H1 (cell line): ENCODE data around the gene THOC6. TPM values are rescaled to one million over a fixed set of nuclear protein-coding genes. Genes with fewer than 3 reads are reported as not detected.

Source experiments
- CTCF ChIA-PET: fragments of 300-600 bp; sonication (Branson Sonifier 250); formaldehyde crosslinking; loops from one replicate; lab custom pipeline; 2021; ENCODE audit not compliant: partially characterized antibody; lab: Charles Lee
- POLR2A ChIA-PET: fragments of 300-600 bp; sonication (Branson Sonifier 250); formaldehyde crosslinking; loops from one replicate; lab custom pipeline; 2021; ENCODE audit warnings: inconsistent platforms; ENCODE audit not compliant: partially characterized antibody; lab: Charles Lee
- DNase-seq, 2 experiments: peaks; one replicate each; pipeline versions ENCODE4 v3.0.0 to v3.0.0-alpha.2; 2010 to 2022; ENCODE audit warnings: low spot score in 2 of 2, low read depth in 1 of 2, mixed read lengths in 1 of 2
- FAIRE-seq: peaks from 2 replicates; lab custom pipeline; 2011; peaks lifted over from hg19 to GRCh38; lab: Jason Lieb, UNC
- H2AFZ ChIP-seq: 2 replicates; pipeline ENCODE4 v1.8.1; 2012; ENCODE audit warnings: low read length, inconsistent platforms
- H2AK5ac ChIP-seq: 2 replicates; pipeline ENCODE4 v1.6.1; 2013; ENCODE audit warnings: low read depth, low read length
- H2BK120ac ChIP-seq: replicated peaks from 2 replicates; pipeline ENCODE3; 2013; ENCODE audit warnings: low read depth, low read length, inconsistent platforms
- H2BK12ac ChIP-seq: 2 replicates; pipeline ENCODE4 v1.6.1; 2013; ENCODE audit warnings: low read depth, low read length
- H2BK15ac ChIP-seq: 2 replicates; pipeline ENCODE4 v1.6.1; 2013; ENCODE audit warnings: low read length
- H2BK20ac ChIP-seq: 2 replicates; pipeline ENCODE4 v1.6.1; 2013; ENCODE audit warnings: low read length
- H2BK5ac ChIP-seq: 2 replicates; pipeline ENCODE4 v1.6.1; 2013; ENCODE audit warnings: low read depth, low read length
- H3K14ac ChIP-seq: 2 replicates; pipeline ENCODE4 v1.6.1; 2013; ENCODE audit warnings: inconsistent platforms; ENCODE audit not compliant: insufficient read length
- H3K18ac ChIP-seq: 2 replicates; pipeline ENCODE4 v1.6.1; 2013; ENCODE audit warnings: low read length; ENCODE audit errors: extremely low read depth
- H3K23ac ChIP-seq: 2 replicates; pipeline ENCODE4 v1.6.1; 2013; ENCODE audit warnings: inconsistent platforms; ENCODE audit not compliant: insufficient read length
- H3K23me2 ChIP-seq: 2 replicates; pipeline ENCODE4 v1.6.1; 2013; ENCODE audit warnings: low read depth, low read length
- H3K27ac ChIP-seq: 2 replicates; pipeline ENCODE4 v1.6.1; 2011; ENCODE audit warnings: low read depth, low read length, inconsistent platforms
- H3K27me3 ChIP-seq, 4 experiments: replicated peaks in 1 of 4; 1 replicate in 1 of 4; 2 replicates in 3 of 4; pipeline versions ENCODE4 v1.6.1 to v1.8.1; 2011 to 2013; ENCODE audit warnings: low read length in 3 of 4, mild to moderate bottlenecking in 3 of 4, inconsistent platforms in 2 of 4, mixed read lengths in 2 of 4, moderate library complexity in 1 of 4; ENCODE audit not compliant: control insufficient read depth in 3 of 4, insufficient read depth in 3 of 4; ENCODE audit errors: extremely low read depth in 1 of 4
- H3K36me3 ChIP-seq, 4 experiments: 2 replicates each; pipeline versions ENCODE4 v1.6.1 to v1.8.1; 2011 to 2013; ENCODE audit warnings: mild to moderate bottlenecking in 4 of 4, low read length in 3 of 4, moderate library complexity in 2 of 4, control low read depth in 1 of 4, inconsistent platforms in 1 of 4; ENCODE audit not compliant: insufficient read depth in 4 of 4, control insufficient read depth in 2 of 4
- H3K4ac ChIP-seq: replicated peaks from 2 replicates; pipeline ENCODE3; 2013; ENCODE audit warnings: low read length, low read depth, mixed read lengths, inconsistent platforms; ENCODE audit not compliant: insufficient read length
- H3K4me1 ChIP-seq, 4 experiments: replicated peaks in 1 of 4; 1 replicate in 1 of 4; 2 replicates in 3 of 4; pipeline versions ENCODE4 v1.6.1 to v1.8.1; 2011 to 2013; ENCODE audit warnings: low read length in 3 of 4, inconsistent platforms in 2 of 4, mixed read lengths in 1 of 4; ENCODE audit not compliant: insufficient read depth in 4 of 4, control insufficient read depth in 3 of 4
- H3K4me2 ChIP-seq, 2 experiments: 2 replicates each; pipeline versions ENCODE4 v1.6.1 to v1.8.1; 2011 to 2013; ENCODE audit warnings: low read depth in 2 of 2, low read length in 2 of 2, control low read depth in 1 of 2, inconsistent platforms in 1 of 2, mild to moderate bottlenecking in 1 of 2; ENCODE audit not compliant: insufficient read depth in 1 of 2
- H3K4me3 ChIP-seq, 4 experiments: fragments of 200-600, 300-600 bp in 1 of 4; sonication (generic), shearing (Covaris generic), sonication (Bioruptor Twin) in 1 of 4; 2 replicates each; pipeline versions ENCODE4 v1.5.1 to v1.8.1; 2011 to 2016; ENCODE audit warnings: low read length in 4 of 4, low read depth in 3 of 4, control low read depth in 2 of 4, inconsistent platforms in 2 of 4, mild to moderate bottlenecking in 2 of 4, mixed read lengths in 1 of 4, moderate library complexity in 1 of 4; ENCODE audit not compliant: insufficient read depth in 2 of 4; ENCODE audit errors: extremely low read depth in 1 of 4
- H3K56ac ChIP-seq: replicated peaks from 2 replicates; pipeline ENCODE3; 2013; ENCODE audit warnings: low read depth, mild to moderate bottlenecking, mixed read lengths, low read length, inconsistent platforms; ENCODE audit not compliant: insufficient read length
- H3K79me1 ChIP-seq: 2 replicates; pipeline ENCODE4 v1.6.1; 2013; ENCODE audit warnings: low read depth, low read length, control low read depth
- H3K79me2 ChIP-seq, 2 experiments: 2 replicates each; pipeline versions ENCODE4 v1.6.1 to v1.8.1; 2012 to 2013; ENCODE audit warnings: low read length in 2 of 2, mild to moderate bottlenecking in 2 of 2, inconsistent platforms in 1 of 2; ENCODE audit not compliant: insufficient read depth in 2 of 2, control insufficient read depth in 1 of 2
- H3K9ac ChIP-seq, 4 experiments: replicated peaks in 1 of 4; 1 replicate in 1 of 4; 2 replicates in 3 of 4; pipeline versions ENCODE4 v1.6.1 to v1.8.1; 2011 to 2013; ENCODE audit warnings: low read depth in 3 of 4, low read length in 3 of 4, control low read depth in 2 of 4, mild to moderate bottlenecking in 2 of 4, moderate library complexity in 2 of 4, inconsistent platforms in 1 of 4; ENCODE audit errors: extremely low read depth in 1 of 4
- H3K9me3 ChIP-seq, 2 experiments: 2 replicates each; pipeline versions ENCODE4 v1.6.1 to v1.8.1; 2012 to 2013; ENCODE audit warnings: mild to moderate bottlenecking in 2 of 2, moderate library complexity in 2 of 2, control low read depth in 1 of 2, inconsistent platforms in 1 of 2, low read depth in 1 of 2, low read length in 1 of 2, mixed read lengths in 1 of 2; ENCODE audit not compliant: insufficient read depth in 2 of 2
- H4K20me1 ChIP-seq, 2 experiments: replicated peaks in 1 of 2; 2 replicates each; pipeline versions ENCODE3 to v1.8.1; 2011 to 2013; ENCODE audit warnings: inconsistent platforms in 2 of 2, low read length in 2 of 2, mild to moderate bottlenecking in 1 of 2; ENCODE audit not compliant: insufficient read depth in 2 of 2, control insufficient read depth in 1 of 2
- H4K5ac ChIP-seq: 2 replicates; pipeline ENCODE4 v1.6.1; 2013; ENCODE audit warnings: low read length, low read depth, mixed read lengths, inconsistent platforms; ENCODE audit not compliant: insufficient read length
- H4K8ac ChIP-seq: 2 replicates; pipeline ENCODE4 v1.8.0; 2013; ENCODE audit warnings: mild to moderate bottlenecking, moderate library complexity, low read length, inconsistent platforms; ENCODE audit not compliant: insufficient read depth; ENCODE audit errors: extremely low read depth
- H4K91ac ChIP-seq: replicated peaks from 2 replicates; pipeline ENCODE3; 2013; ENCODE audit warnings: low read length, mixed read lengths, inconsistent platforms; ENCODE audit not compliant: insufficient read length
- CEBPB ChIP-seq: IDR thresholded peaks from 2 replicates; pipeline ENCODE4 v1.6.1; 2012; ENCODE audit warnings: low read depth, low read length
- POLR2AphosphoS5 ChIP-seq: IDR thresholded peaks from 2 replicates; pipeline ENCODE4 v1.6.1; 2011; ENCODE audit warnings: low read depth, low read length
- SIN3A ChIP-seq, 2 experiments: IDR thresholded peaks in 1 of 2; conservative IDR thresholded peaks in 1 of 2; 2 replicates each; pipeline ENCODE4 v1.6.1; 2011 to 2012; ENCODE audit warnings: low read length in 2 of 2, improper control_type of control experiment in 1 of 2, low read depth in 1 of 2, mild to moderate bottlenecking in 1 of 2
- SIRT6 ChIP-seq: IDR thresholded peaks from one replicate; pipeline ENCODE4 v1.7.1; 2012; ENCODE audit warnings: low read length, inconsistent platforms
- WGBS, 2 experiments: shearing (Covaris generic) in 1 of 2; methylation state at CpG; one replicate each; pipeline versions ENCODE4 v1.1.6 to v1.1.7; 2013 to 2015; ENCODE audit warnings: low lambda C conversion rate in 2 of 2, mixed read lengths in 2 of 2, inconsistent platforms in 1 of 2, low coverage in 1 of 2, missing lambda C conversion rate in 1 of 2; ENCODE audit not compliant: insufficient replicate concordance in 2 of 2, insufficient coverage in 1 of 2, insufficient read length in 1 of 2; ENCODE audit errors: extremely low coverage in 1 of 2, missing lambda C conversion rate in 1 of 2; 5-methylcytosine and 5-hydroxymethylcytosine counted together
- polyA plus RNA-seq, 7 experiments: library from polyadenylated mRNA; depleted of rRNA in 3 of 7; stranded (reverse) in 5 of 7; unstranded in 2 of 7; fragments of >200 nt in 5 of 7; fragments of 200-250 nt in 2 of 7; gene quantifications; 1 replicate in 5 of 7; 2 replicates in 1 of 7; 4 replicates in 1 of 7; pipeline versions ENCODE4 v1.2.1 to v1.2.3, GENCODE V29; 2011 to 2013; ENCODE audit warnings: missing spikeins in 2 of 7, mixed read lengths in 2 of 7
- total RNA-seq: library from RNA; stranded (reverse); fragmentation: NEBNext Ultra II Directional; extraction: Animal tissue kit (Norgen Biotek cat#: 25700); gene quantifications from 2 replicates; pipeline ENCODE4 v1.2.1, GENCODE V29; 2021

THOC6 gene
- total and polyA plus RNA-seq, 2 of the 8 experiments (the other 6 are each of a cell fraction or from before 2014, with no cell fraction given), result 78.5 to 111 TPM

GRCh38 chr16:3019594-3020246, 4.1 kb upstream of the THOC6 start:
- H2BK15ac ChIP-seq, result no peak overlapping the region
- H3K4me2 ChIP-seq, result peak overlapping the region; percentile 68 to 83
- H3K79me1 ChIP-seq, result peaks cover 8% of the 10 kb centered on the region; the same call in 1 of the 2 replicates
- no peak overlapping the region for H3K27ac ChIP-seq
- H3K23ac ChIP-seq, result no peak overlapping the region
- H3K27me3 ChIP-seq, result no peaks in the 10 kb centered on the region
- H4K8ac ChIP-seq, result peak overlapping the region; percentile 73
- TF ChIP-seq SIN3A (conservative IDR thresholded peaks at IDR 0.05 in 1 of 2, IDR thresholded peaks at IDR 0.05 in 1 of 2; ENCODE audit: low read depth in 1 of 2, low read length in 2 of 2) (0 out of 4 replicates have a peak, but pooled peaks of 1 of the 2 experiments have one; percentile 3), CEBPB (no peak), POLR2AphosphoS5 (peak; percentile 53; the same call in 1 of the 2 replicates), SIRT6 (no peak)
- no peak overlapping the region for H3K14ac ChIP-seq
- no peak overlapping the region for H3K9ac ChIP-seq
- no peak for DNase-seq
- no peaks in the 10 kb centered on the region for H3K9me3 ChIP-seq
- H2AK5ac ChIP-seq, result peak overlapping the region; percentile 88; the same call in 1 of the 2 replicates
- H2BK12ac ChIP-seq, result peak overlapping the region; percentile 30
- H2BK5ac ChIP-seq, result peak overlapping the region; percentile 41; the same call in 1 of the 2 replicates
- H2AFZ ChIP-seq, result no peak overlapping the region
- no peak for FAIRE-seq
- 51% methylated on average over 38 of the region's 40 CpGs; no CpG with 5 or more reads in 1 of the 2 experiments for WGBS, 2 experiments
- H3K79me2 ChIP-seq, result peaks cover 11 to 31% of the 10 kb centered on the region in 2 experiments
- ChIA-PET CTCF (interaction anchor here (0.7 to 23.8 kb wide), 13 partner anchors 12 to 108 kb away, joined by 3 to 639 read pairs (median 6); partner anchors contain the start of genes CLDN9, KREMEN2 and PAQR4), POLR2A (interaction anchor here (0.7 to 35.7 kb wide), 16 partner anchors 3 to 1242 kb away, joined by 3 to 1808 read pairs (median 12); partner anchors contain the start of genes BICDL2, CLDN6, CLDN9 and HCFC1R1)
- H3K56ac ChIP-seq, result no peak overlapping the region
- no peak overlapping the region for H4K5ac ChIP-seq
- peaks cover 6 to 19% (median 12%) of the 10 kb centered on the region in 4 experiments; a peak in 7 of 8 replicates for H3K36me3 ChIP-seq
- peak overlapping the region in 3 of 4 experiments; percentile 40 to 97 (median 74); a peak in 7 of 8 replicates for H3K4me3 ChIP-seq
- H3K23me2 ChIP-seq, result peaks cover 28% of the 10 kb centered on the region
- H2BK20ac ChIP-seq, result no peak overlapping the region
- H3K4me1 ChIP-seq, result peaks cover 5 to 32% (median 25%) of the 10 kb centered on the region in 4 experiments
- no peak overlapping the region for H4K91ac ChIP-seq
- H3K4ac ChIP-seq, result no peak overlapping the region
- H4K20me1 ChIP-seq, result peaks cover 17 to 25% of the 10 kb centered on the region in 2 experiments
- H3K18ac ChIP-seq, result no peak overlapping the region
- H2BK120ac ChIP-seq, result no peak overlapping the region
